Colon (tissue), 2 donors: ENCODE data around the gene CREBRF.

Experiments used
- FAIRE-seq: peaks from 2 replicates; lab custom pipeline; 2012; peaks lifted over from hg19 to GRCh38; lab: Jason Lieb, UNC
- donor health status: control.
- donor health status: control.

CREBRF gene

GRCh38 chr5:173159256-173159655 lies 103.1 kb downstream of the CREBRF start:
- no peak for FAIRE-seq

DNA sequence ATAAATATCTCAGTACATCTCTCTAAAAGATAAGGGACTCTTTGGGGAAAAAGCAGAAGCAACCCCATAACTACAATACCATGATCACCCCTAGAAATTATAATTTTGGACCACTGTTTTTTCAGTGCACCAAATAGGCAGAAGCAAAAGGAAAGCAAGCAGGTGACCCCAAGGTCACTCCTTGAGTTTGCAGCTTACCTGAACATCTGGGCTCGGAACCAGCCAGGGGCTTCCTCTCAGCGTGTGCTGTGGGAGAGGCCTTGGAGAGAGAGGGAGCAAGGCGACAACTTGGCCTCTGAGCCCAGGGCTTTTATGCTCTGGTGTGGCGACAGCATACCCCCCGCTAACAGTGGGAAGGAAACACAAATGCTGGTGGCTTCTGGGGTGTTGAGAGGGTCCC lies 105.0 kb downstream of the CREBRF start:
- no peak for FAIRE-seq

- FAIRE-seq = no peak
Observed at GRCh38 chr5:173163219-173163618, 107.1 kb downstream of the CREBRF start.

DNA sequence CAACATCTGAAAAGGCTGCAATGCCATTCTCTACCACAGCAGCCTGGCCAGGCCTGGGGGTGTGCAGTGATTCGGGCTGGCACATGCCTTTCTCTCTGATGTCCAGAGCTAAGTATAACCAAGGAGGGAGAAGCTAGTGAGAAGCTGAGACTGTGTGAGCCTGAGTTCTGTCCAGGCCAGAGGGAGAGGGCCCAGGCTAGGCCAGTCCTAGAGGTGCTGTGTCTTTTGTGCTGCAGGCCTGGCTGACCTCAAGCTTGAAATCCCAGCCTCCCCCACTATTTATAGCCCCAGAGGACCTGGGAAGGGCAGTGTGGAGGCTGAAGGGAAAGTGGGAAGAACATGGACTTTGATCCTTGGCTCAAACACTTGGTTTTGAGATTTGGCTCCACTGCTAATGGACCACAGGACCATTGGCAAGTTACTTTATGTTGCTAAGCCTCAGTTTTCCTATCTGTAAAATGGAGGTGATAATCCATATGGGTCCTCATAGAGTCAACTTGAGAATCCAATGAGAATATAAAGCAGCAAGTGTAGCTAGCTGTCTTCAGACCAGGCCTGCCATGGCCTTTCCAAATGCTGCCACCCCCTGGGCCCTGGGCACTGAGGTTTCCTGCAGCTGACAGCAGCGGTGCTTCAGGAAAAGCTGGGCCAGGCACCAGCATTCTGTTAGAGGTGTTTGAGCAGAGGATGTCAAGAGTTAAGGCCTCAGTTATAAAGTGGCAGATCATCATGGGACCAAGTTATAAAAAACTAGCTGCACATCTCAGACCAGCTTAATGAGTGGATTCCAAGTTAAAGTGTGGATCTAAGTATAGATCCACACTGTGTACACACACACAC lies 109.2 kb downstream of the CREBRF start:
- FAIRE-seq = no peak

DNA sequence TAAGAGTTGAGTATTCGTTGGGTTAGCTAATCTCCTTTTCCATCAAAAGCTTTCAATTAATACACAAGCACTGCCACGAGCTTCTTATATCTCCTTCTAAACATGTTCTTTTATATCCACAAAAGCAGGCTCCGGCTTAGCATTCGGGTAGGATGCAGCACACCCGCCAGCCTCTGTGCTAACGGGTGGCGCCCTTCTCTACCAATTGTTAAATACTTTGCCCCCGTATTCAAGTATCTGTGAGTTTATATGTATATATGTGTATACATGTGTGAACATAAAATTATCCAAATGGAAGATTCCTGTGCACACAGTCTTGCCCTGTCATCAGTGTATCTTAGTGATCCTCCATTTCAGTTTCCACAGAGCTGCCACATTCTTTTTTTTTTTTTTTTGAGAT lies 116.0 kb downstream of the CREBRF start:
- FAIRE-seq = no peak

DNA sequence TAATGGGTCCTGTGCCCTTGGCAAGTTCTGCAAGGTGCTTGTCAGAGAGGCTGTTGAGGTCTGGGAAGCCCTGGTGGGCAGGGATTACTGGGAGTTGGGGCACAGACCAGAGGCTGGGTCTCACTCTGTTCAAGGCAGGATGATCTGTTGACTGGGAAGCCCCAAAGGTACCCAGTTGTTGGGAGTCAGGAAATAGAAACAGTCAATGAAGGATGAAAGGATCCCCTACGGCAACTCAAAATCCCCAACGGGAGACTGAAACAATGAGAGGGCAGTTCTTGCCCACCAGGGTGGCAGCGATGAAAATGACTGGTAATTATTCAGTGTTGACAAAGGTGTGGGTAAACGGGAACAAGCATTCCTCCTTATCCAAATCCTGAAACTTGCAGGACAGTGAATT lies 119.4 kb downstream of the CREBRF start:
- FAIRE-seq = no peak

DNA sequence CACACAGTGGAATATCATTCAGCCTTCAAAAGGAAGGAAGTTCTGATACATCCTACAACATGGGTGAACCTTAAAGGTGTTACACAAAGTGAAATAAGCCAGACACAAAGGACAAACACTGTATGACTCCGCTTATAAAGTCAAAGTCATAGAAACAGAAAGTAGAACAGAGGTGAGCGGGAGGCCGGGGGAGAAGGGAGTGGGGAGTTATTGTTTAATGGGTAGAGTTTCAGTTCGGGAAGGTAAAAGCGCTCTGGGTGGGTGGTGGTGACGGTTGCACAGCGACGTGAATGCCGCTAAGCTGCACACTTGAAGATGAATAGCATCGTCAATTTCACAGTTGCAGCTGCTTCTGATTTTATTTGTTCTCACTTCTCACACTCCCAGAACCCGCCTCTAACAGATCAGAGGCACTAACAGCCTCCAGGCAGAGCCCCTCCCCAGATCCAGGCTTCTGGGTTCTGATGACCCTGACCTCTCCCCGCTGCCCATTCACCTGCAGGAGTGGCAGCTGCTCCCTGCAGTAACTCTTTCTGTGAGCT lies 122.3 kb downstream of the CREBRF start:
- no peak for FAIRE-seq

DNA sequence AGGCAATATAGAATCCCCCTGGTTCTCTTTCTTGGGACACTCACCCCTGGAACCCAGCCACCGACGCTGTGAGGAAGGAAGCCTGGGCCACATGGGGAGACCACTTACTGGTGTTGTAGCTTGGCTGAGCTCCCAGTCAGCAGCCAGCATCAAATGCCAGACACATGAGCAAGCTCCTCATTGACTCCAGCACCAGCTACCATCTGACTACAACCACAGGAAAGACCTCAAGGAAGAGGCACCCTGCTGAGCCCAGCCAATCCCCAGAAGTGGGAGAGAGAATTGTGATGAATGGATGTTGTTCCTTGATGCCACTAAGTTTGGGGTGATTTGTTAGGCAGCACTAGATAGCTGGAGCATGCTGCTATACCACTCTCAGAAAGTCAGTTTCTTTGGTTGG lies 124.2 kb downstream of the CREBRF start:
- no peak for FAIRE-seq

- FAIRE-seq = no peak
Observed at GRCh38 chr5:173187054-173187743, 131.0 kb downstream of the CREBRF start.

DNA sequence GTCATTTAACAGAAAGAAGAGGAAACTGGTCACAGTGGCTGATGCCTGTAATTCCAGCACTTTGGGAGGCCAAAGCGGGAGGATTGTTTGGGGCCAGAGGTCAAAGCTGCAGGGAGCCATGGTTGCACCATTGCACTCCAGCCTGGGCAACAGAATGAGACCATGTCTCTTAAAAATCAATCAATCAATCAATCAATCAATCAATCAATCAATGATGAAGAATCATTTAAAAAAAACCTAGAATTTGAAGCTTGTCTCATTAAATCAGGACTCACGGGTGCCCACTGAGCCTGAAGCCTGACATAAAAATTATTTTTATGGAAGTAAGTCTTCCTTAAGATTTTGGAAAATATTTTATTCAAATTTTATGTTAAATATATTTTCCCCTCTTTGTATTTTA lies 132.1 kb downstream of the CREBRF start:
- FAIRE-seq = no peak
